Renal cortical epithelial cell (primary cell): ENCODE measurements around the gene TRIM31. TPM values are rescaled to one million over a fixed set of nuclear protein-coding genes. Genes with fewer than 3 reads are reported as not detected.

ENCODE experiments used
- DNase-seq: peaks from one replicate; pipeline ENCODE4 v3.0.0-alpha.2; 2011; ENCODE audit warnings: low read depth
- total RNA-seq: library from RNA; depleted of rRNA; stranded (reverse); fragments of >200 nt; gene quantifications from 2 replicates; pipeline ENCODE4 v1.2.3, GENCODE V29; 2014

TRIM31 gene
- total RNA-seq, 1 donor from 2014 or later = not detected

- DNase-seq = no peak
Observed at GRCh38 chr6:30077218-30077617, 35.7 kb downstream of the TRIM31 start.

GRCh38 chr6:30075790-30076732, 36.8 kb downstream of the TRIM31 start:
- DNase-seq = peak; percentile 41

DNA sequence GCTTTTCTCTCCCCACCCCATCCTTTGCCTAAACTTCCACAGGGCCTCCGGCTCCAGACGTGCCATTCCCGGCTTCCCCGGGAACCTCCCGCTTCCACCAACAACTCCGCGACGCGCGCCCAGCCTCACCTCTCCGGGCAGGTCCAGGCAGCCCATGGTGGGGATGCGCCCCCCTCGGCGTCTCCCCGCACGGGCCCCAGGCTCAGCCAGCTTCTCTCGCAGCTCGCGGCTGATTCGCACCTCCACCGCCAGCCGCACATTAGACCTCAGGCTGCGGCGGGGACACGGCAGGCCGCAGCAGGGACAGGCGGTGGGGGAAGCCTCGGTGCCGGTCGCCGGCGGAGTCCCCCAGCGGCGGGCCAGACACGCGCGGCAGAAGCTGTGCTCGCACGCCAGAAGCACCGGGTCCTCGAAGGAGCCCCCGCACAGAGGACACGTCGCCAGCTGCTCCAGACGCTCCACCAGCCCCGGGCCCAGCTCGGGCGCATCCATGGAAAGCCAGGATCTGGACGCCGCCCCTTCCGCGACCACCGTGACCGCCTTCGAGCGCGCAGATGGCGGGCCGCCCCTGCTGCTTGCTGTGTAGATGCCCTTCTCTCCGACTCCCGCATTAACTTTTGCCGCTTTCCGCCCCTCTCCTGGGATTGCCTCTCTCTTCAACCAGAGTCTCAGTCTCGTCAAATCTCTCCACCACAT, 37.6 kb downstream of the TRIM31 start, which contains the start of gene RNF39:
Gene RNF39, minus strand, starts transcription at position 676 of the 696 bp plus-strand sequence. Its CDS starts 184 bp downstream, at position 492.
- no peak for DNase-seq

DNA sequence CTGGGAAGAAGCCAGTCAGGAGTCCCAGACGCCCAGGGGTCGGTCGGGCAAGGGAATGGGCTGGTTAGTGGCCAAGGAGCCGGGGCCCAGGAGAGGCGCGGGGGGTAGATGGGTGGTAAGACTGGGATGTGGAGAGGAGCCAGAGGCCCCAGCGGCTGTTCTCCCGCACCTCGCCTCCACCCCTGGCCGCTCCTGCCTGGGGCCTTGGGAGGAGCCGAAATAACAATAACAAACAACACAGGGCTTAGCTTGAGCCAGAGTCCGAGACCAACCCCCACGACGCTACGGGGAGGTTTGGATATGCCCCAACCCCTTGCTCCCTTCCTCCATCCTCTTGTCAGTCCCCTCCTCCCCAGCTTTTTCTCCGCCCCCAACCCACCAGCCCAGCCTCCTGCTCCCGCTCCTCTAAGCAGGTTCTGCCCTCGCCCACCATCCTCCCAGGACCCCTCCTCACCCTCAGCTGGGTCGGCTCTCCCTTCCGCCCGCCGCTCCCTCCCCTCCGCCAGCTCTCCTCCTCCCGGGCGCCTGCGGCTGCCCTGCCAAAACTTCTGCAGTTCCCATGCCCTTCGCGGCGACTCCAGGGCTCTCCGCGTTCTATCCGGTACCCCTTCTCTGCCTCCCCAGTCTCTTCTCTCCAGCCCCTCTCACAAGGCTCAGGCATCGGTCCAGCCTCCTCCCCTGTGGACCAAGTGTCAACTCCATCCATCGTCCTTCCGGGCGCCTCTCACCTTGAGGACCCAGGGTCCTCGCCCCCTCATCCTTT, 38.4 kb downstream of the TRIM31 start:
- DNase-seq = no peak

- DNase-seq = no peak
Observed at GRCh38 chr6:30073489-30074235, 39.2 kb downstream of the TRIM31 start.

DNA sequence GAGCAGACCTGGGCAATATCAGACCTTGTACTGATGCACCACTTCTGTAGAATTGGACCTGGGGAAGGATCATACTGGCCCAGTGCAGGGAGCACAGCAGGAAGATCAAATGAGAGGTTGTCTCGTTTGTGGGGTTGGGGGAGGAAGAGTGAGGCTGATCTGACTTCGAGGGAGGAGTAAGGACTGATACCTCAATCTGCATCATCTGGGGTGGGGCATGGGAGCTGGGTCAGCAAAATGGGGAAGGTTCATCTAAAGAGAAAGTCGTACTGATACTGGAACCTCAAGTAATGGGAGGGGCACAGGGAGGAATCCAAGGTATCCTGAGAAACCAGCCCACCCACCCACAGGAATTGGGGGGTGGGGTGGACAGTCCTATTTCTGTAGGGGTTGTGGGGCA, 41.0 kb downstream of the TRIM31 start:
- DNase-seq = no peak

- no peak for DNase-seq
Observed at GRCh38 chr6:30071081-30071818, 41.6 kb downstream of the TRIM31 start.

GRCh38 chr6:30067460-30068139, 45.3 kb downstream of the TRIM31 start:
- DNase-seq = no peak

GRCh38 chr6:30066577-30067459, 46.1 kb downstream of the TRIM31 start, which contains the start of gene PPP1R11:
TSS of gene PPP1R11 (plus strand) at chr6:30067198. CDS start at chr6:30067411, 213 bp downstream.
- peak; percentile 98 for DNase-seq

- no peak for DNase-seq
Observed at GRCh38 chr6:30066082-30066481, 46.8 kb downstream of the TRIM31 start.

GRCh38 chr6:30063315-30063714, 49.6 kb downstream of the TRIM31 start:
- no peak for DNase-seq

- no peak for DNase-seq
Observed at GRCh38 chr6:30062471-30063178, 50.3 kb downstream of the TRIM31 start.

GRCh38 chr6:30061858-30062458, 50.9 kb downstream of the TRIM31 start:
- DNase-seq = peak; percentile 25

GRCh38 chr6:30061092-30061857, 51.6 kb downstream of the TRIM31 start, which contains the start of gene POLR1H:
TSS of gene POLR1H (plus strand) at chr6:30061265. CDS start at chr6:30061525, 260 bp downstream.
- DNase-seq = peak; percentile 92

DNA sequence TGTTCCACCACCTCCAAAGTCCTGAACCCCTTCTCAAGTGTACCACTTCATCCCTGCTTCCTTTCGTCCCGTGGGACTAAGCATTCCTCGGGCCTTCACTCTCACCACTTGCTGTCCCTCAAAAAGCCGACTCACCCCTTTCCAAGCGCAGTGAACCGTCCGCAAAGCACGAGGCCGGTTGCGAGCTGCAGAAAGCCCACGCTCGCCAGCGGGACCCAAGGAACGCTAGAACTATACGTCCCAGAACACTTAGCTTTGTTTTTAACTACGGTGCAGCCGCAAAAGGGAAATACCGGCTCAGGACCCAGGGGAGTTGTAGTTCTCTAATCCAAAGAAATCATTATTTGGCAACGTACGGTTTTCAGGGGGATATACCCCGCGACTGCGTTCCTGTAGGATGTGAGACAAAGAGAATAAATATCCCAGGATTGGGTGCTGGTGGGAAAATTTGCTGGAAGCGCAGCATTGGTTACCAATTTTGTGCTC, 52.2 kb downstream of the TRIM31 start:
- peak; percentile 21 for DNase-seq

DNA sequence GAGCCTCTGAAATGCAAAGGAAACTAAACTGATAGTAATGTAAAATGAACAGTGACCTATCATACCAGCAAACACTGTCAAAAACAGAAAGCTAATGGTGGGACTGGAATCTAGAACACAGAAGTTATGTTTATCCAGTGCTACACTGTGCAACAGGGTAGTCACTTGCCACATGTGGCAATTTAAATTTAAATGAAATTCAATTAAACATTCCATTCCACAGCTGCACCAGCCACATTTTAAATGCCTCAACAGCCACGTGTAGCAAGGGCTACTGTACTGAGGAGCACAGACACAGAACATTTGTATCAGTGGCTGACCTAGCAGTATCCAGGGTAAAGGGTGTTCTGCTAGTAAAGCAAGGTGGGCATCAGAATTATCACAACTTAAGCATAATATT, 57.4 kb downstream of the TRIM31 start:
- DNase-seq = no peak

DNA sequence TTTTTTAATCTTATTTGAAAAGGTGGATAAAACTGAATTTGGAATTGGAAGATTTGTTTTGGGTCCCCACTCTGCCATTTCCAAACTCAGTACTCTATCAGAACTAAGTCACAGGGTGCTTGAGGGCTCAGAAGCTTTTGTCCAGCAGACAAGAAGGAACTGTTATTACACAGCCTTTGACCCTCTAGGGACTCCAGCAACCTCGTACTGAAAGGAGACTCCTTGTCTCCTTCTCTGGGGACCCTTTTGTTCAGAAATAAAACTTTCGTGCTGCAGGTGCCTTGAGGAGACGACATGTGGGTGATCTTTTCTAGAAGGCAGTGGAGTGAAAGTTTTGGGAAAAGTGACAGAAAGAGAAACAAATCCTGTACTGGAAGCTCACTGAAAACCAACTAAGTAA, 59.2 kb downstream of the TRIM31 start:
- no peak for DNase-seq
